Fibroblast of villous mesenchyme (primary cell): Measurements from ENCODE around the gene MST1. TPM values are rescaled to one million over a fixed set of nuclear protein-coding genes. Genes with fewer than 3 reads are reported as not detected.
A peak's percentile ranks its signal among the peaks of the same experiment; 100 is the strongest.
"Not testable (repeated sequence)": the region's sequence is repeated elsewhere in the genome, so short reads cannot be mapped to it uniquely, and the experiment has no call there.

ENCODE experiments used
- DNase-seq: peaks from one replicate; pipeline ENCODE4 v3.0.0-alpha.2; 2010; ENCODE audit warnings: low read depth
- H3K4me3 ChIP-seq: 2 replicates; pipeline ENCODE4 v1.5.1; 2011; ENCODE audit warnings: low read depth, mild to moderate bottlenecking, low read length
- total RNA-seq: library from RNA; depleted of rRNA; stranded (reverse); fragments of >200 nt; gene quantifications from 2 replicates; pipeline ENCODE4 v1.2.3, GENCODE V29; 2012
- TF ChIP-seq, protein P1 (sequence below): IDR thresholded peaks from 2 replicates; pipeline ENCODE4 v1.5.1; 2012; ENCODE audit warnings: low read depth, mild to moderate bottlenecking, low read length; ENCODE audit not compliant: insufficient read depth

MST1 gene
- total RNA-seq, 1 donor: 1.7 TPM

DNA sequence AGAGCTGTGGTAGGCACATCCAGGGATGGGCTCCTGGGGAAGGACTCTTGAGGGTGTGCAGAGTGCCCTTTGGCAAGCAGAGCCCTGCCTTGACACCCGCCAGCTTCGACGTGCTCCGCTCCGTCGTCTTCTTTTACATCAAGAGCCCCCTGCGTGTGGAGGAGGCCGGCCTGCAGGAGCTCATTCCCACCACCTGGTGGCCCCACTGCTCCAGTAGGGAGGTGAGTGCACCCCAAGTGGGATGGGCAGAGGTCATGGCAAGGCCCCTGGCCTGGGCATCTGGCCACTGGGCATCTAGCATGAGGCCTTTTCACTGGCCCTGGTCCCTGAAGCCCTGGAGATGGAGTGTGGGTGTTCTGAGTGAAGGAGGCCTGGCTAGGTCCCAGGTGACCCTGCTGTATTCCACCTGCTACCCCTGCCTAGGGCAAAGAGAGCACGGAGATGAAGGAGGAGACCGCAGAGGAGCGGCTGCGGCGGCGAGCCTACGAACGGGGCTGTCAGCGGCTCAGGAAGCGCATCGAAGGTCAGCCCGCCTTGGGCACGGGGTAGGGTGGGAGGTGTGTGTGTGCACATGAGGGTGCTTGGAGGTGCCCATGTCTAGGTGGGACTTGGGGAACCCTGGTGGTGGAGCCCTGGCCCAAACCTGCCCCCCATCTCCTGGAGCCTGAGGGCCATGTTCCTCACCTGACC lies 12.3 kb upstream of the MST1 start:
- no peak for DNase-seq
- TF ChIP-seq, protein P1, sequence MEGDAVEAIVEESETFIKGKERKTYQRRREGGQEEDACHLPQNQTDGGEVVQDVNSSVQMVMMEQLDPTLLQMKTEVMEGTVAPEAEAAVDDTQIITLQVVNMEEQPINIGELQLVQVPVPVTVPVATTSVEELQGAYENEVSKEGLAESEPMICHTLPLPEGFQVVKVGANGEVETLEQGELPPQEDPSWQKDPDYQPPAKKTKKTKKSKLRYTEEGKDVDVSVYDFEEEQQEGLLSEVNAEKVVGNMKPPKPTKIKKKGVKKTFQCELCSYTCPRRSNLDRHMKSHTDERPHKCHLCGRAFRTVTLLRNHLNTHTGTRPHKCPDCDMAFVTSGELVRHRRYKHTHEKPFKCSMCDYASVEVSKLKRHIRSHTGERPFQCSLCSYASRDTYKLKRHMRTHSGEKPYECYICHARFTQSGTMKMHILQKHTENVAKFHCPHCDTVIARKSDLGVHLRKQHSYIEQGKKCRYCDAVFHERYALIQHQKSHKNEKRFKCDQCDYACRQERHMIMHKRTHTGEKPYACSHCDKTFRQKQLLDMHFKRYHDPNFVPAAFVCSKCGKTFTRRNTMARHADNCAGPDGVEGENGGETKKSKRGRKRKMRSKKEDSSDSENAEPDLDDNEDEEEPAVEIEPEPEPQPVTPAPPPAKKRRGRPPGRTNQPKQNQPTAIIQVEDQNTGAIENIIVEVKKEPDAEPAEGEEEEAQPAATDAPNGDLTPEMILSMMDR: peak; percentile 62
- no peak overlapping the region for H3K4me3 ChIP-seq

GRCh38 chr3:49700453-49701128 lies 11.3 kb upstream of the MST1 start:
- TF ChIP-seq, protein P1: no peak
- no peak for DNase-seq
- no peak overlapping the region for H3K4me3 ChIP-seq

- H3K4me3 ChIP-seq: no peak overlapping the region
- TF ChIP-seq, protein P1: no peak
- DNase-seq: no peak
These were observed 10.7 kb upstream of the MST1 start for GRCh38 chr3:49700014-49700413.

GRCh38 chr3:49699281-49699979 lies 10.2 kb upstream of the MST1 start:
- H3K4me3 ChIP-seq: no peak overlapping the region
- TF ChIP-seq, protein P1: no peak
- DNase-seq: peak; percentile 31

GRCh38 chr3:49695350-49696015 lies 6.2 kb upstream of the MST1 start:
- DNase-seq, H3K4me3 ChIP-seq: not testable (repeated sequence)

- H3K4me3 ChIP-seq, DNase-seq: not testable (repeated sequence)
These were observed 5.3 kb upstream of the MST1 start for GRCh38 chr3:49694409-49695070.

DNA sequence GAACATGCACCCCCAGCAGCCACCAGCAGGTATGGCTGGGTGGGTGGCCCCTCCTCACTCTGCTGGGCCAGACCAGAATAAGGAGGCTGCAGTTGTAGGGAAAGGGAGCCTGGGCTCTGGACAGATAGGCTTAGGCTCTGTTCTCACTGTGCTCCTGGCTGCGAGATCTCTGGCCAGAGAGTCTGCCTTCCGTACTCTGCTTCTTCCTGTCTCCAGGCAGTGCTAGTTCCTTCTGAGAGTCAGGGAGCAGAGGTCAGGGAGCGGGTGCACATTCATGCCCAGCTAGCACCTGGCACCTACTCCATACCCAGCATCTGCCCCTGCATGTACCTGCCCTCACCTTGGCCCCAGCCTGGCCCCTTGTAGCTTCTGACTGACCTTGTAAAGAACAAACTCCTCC lies 2.2 kb upstream of the MST1 start:
- DNase-seq, H3K4me3 ChIP-seq: not testable (repeated sequence)

GRCh38 chr3:49690856-49691255 lies 1.6 kb upstream of the MST1 start:
- DNase-seq, H3K4me3 ChIP-seq: not testable (repeated sequence)

DNA sequence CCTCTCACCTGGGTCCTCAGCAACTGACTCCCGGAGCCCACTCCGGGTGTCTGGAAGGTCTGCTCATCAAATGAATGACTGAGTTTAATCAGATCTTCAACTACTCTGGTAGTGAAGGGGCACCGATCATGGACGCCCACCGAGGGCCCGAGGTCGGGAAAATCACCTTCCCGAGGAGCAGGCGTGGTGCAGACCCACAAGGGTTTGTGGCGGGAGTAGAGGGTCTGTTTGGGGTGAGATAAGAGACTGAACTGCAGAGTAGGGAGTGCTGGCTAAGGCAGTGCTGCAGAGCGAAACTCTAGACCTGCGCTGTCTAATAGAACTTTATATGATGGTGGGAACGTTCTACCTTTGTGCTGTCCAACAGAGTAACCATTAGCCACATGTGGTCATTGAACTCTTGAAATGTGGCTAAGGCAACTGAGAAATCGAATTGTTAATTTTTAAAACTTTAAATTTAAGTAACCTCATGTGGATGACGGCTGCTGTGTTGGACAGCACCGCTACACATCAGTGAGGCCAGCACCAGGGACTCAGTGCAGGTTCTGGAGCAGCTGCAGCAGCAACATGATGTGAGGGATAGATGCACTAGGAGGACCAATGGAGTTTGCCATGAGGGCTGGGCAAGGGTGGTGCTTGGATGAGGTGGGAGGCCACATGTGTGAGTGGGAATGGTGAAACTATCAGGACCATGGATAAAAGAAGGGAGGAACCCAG lies 792 bp upstream of the MST1 start:
- not testable (repeated sequence) for DNase-seq
- H3K4me3 ChIP-seq: peak overlapping the region; percentile 95

DNA sequence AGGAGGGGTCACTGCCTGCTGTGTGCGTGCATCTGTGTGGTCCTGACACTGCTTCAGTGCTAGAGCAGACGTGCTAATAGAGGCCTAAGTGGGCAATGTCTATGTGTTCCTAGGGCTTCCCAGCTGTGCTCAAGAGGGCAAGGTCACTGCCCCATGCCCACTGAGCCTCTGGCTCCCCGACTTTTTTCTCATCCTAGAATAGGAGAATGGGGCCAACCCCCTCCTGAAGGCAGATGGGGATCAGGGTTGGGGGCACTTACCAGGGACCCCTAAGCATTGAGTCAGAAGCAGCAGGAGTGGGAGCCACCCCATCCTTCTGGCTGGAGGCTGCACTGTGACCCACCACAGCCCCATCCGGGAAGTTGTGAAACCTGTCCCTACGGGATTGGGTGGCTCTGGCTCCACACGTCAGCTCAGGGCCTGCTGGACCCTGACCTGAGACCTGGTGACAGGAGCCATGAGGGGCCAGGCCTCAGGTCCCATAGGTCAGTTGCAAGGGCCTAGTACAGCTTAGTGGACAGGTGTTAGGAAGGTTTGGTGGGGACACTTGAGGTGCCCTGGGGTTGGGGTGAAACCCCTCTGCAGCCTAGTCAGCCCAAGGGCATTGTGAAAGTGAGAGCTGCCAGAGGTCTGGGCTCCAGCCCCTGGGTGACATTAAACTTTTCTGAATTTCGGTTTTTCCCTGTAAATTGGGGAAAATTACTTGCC lies 782 bp downstream of the MST1 start:
- DNase-seq: not testable (repeated sequence)
- H3K4me3 ChIP-seq: peak overlapping the region; percentile 95

- H3K4me3 ChIP-seq, DNase-seq: not testable (repeated sequence)
These were observed 1.9 kb downstream of the MST1 start for GRCh38 chr3:49687424-49687795.
